C4-2B (cell line): ENCODE results near the gene ALOXE3.

Experiments used
- ZFX ChIP-seq: fragments of 450-650 bp; IDR thresholded peaks from 2 replicates; pipeline ENCODE4 v1.6.1; 2017
- TF ChIP-seq, protein P1 (sequence below): fragments of 450-650 bp; conservative IDR thresholded peaks from 2 replicates; pipeline ENCODE4 v1.5.1; 2017; ENCODE audit warnings: mild to moderate bottlenecking

DNA sequence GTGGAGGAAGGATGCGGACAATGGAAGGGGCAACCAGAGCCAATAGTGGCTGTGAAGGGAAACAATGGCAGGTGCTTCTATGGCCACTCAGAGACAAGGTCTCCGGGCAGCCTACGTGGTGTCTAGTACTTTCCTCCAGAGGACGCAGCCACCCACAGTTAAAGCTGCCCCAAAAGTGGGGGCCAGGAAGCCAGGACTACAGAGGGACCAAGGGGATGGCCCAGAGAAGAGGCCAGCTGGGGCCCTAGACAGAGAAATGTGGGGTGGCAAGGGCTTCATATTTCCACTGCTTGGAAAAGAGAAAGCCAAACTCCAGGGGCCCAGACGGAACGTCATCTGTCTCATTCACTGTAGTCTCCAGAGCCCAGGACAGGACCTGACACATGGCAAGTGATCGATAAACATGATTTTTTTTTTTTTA is 34.7 kb upstream of the ALOXE3 start:
- TF ChIP-seq, protein P1, sequence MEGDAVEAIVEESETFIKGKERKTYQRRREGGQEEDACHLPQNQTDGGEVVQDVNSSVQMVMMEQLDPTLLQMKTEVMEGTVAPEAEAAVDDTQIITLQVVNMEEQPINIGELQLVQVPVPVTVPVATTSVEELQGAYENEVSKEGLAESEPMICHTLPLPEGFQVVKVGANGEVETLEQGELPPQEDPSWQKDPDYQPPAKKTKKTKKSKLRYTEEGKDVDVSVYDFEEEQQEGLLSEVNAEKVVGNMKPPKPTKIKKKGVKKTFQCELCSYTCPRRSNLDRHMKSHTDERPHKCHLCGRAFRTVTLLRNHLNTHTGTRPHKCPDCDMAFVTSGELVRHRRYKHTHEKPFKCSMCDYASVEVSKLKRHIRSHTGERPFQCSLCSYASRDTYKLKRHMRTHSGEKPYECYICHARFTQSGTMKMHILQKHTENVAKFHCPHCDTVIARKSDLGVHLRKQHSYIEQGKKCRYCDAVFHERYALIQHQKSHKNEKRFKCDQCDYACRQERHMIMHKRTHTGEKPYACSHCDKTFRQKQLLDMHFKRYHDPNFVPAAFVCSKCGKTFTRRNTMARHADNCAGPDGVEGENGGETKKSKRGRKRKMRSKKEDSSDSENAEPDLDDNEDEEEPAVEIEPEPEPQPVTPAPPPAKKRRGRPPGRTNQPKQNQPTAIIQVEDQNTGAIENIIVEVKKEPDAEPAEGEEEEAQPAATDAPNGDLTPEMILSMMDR = no peak
- TF ChIP-seq ZFX = no peak
